Measurements from ENCODE around the gene MAPK11. TPM values are rescaled to one million over a fixed set of nuclear protein-coding genes. Genes with fewer than 3 reads are reported as not detected.

Gene MAPK11
- total RNA-seq, 1 experiment from 2014 or later = 7.6 TPM

GRCh38 chr22:50304528-50305392 is 34.6 kb upstream of the MAPK11 start:
- ATAC-seq = peak; percentile 25
- H3F3A ChIP-seq (ENCODE audit: low read length, unreplicated experiment) = peaks cover 3% of the 10 kb centered on the region
- peak overlapping the region; percentile 94 for H3K9ac ChIP-seq (ENCODE audit: low read length)
- POLR2A ChIA-PET (ENCODE audit: unreplicated experiment) = no interaction called here
- peaks cover 42% of the 10 kb centered on the region for H3K4me1 ChIP-seq (ENCODE audit: insufficient read depth, low read length)
- H3K4me3 ChIP-seq (ENCODE audit: low read length) = peak overlapping the region; percentile 88
- no peaks in the 10 kb centered on the region for H3K9me2 ChIP-seq (replicated peaks; ENCODE audit: low read length)
- CTCF ChIA-PET = interaction anchor here (0.7 to 1.0 kb wide), 3 partner anchors 11 to 54 kb away, joined by 3 to 4 read pairs (median 3); partner anchors contain the start of gene HDAC10
- peak overlapping the region; percentile 99 for H3K4me2 ChIP-seq (ENCODE audit: low read length)
- H2AFZ ChIP-seq (ENCODE audit: low read length) = no peak overlapping the region
- peaks cover 69% of the 10 kb centered on the region for H3K79me2 ChIP-seq (ENCODE audit: low read length)
- no peaks in the 10 kb centered on the region for H3K9me3 ChIP-seq (ENCODE audit: low read length)
- H3K27ac ChIP-seq (ENCODE audit: low read length) = peak overlapping the region; percentile 99
- no peaks in the 10 kb centered on the region for H3K27me3 ChIP-seq (ENCODE audit: low read length)
- peak; percentile 66 for DNase-seq
- BruUV-seq (replicated peaks) = TSS peak; percentile 79
- intact Hi-C loops (cut with micrococcal nuclease) = loop anchor here (1.0 kb wide), 1 partner anchor 22 kb away; no protein-coding TSS in a partner anchor
- TF ChIP-seq EZH2phosphoT487 (IDR thresholded peaks at IDR 0.05; ENCODE audit: borderline replicate concordance, low read length) = no peak
- TF ChIP-seq CTCF (conservative IDR thresholded peaks at IDR 0.05; ENCODE audit: low read depth, low read length) = no peak
- no peak for TF ChIP-seq EZH2 (IDR thresholded peaks at IDR 0.05; ENCODE audit: low read length, unreplicated experiment)
- H4K20me1 ChIP-seq (ENCODE audit: low read length) = 0 out of 2 replicates have a peak, but pooled peaks cover 4% of the 10 kb centered on the region
- H3K36me3 ChIP-seq (ENCODE audit: low read depth, low read length) = no peaks in the 10 kb centered on the region

GRCh38 chr22:50303848-50304527 is 33.8 kb upstream of the MAPK11 start:
- Histone ChIP-seq H3K9me2 (replicated peaks; ENCODE audit: low read length) (no peaks in the 10 kb centered on the region), H3K4me2 (ENCODE audit: low read length) (peak overlapping the region; percentile 99), H3K27me3 (ENCODE audit: low read length) (no peaks in the 10 kb centered on the region), H3K27ac (ENCODE audit: low read length) (peak overlapping the region; percentile 99), H3K36me3 (ENCODE audit: low read depth, low read length) (no peaks in the 10 kb centered on the region), H3F3A (ENCODE audit: low read length, unreplicated experiment) (peaks cover 3% of the 10 kb centered on the region), H4K20me1 (ENCODE audit: low read length) (0 out of 2 replicates have a peak, but pooled peaks cover 4% of the 10 kb centered on the region), H3K9me3 (ENCODE audit: low read length) (no peaks in the 10 kb centered on the region), H3K9ac (ENCODE audit: low read length) (peak overlapping the region; percentile 94), H3K4me1 (ENCODE audit: insufficient read depth, low read length) (peaks cover 42% of the 10 kb centered on the region), H3K79me2 (ENCODE audit: low read length) (peaks cover 70% of the 10 kb centered on the region), H2AFZ (ENCODE audit: low read length) (no peak overlapping the region), H3K4me3 (ENCODE audit: low read length) (peak overlapping the region; percentile 88)
- DNase-seq (peak; percentile 50), ATAC-seq (peak; percentile 20)
- BruUV-seq (replicated peaks) = TSS peak; percentile 26
- ChIA-PET CTCF (interaction anchor here (0.9 kb wide), 1 partner anchor 53 kb away, joined by 3 read pairs; the partner anchor contains the start of gene HDAC10), POLR2A (ENCODE audit: unreplicated experiment) (no interaction called here)
- TF ChIP-seq CTCF (conservative IDR thresholded peaks at IDR 0.05; ENCODE audit: low read depth, low read length) (no peak; the same call in 1 of the 2 replicates), EZH2 (IDR thresholded peaks at IDR 0.05; ENCODE audit: low read length, unreplicated experiment) (no peak), EZH2phosphoT487 (IDR thresholded peaks at IDR 0.05; ENCODE audit: borderline replicate concordance, low read length) (no peak)
- intact Hi-C loops (cut with micrococcal nuclease) = loop anchor here (1.0 kb wide), 1 partner anchor 22 kb away; no protein-coding TSS in a partner anchor
